ENCODE results near the gene ALPK3.

- no peak for TF ChIP-seq CTCF (conservative IDR thresholded peaks at IDR 0.05)
- TF ChIP-seq ZFX (IDR thresholded peaks at IDR 0.05): no peak
These were observed 67.0 kb downstream of the ALPK3 start, which contains the start of gene SLC28A1 for GRCh38 chr15:84883916-84884781.

Measured in C4-2B (cell line).